Measurements from ENCODE around the gene GRK4.

DNA sequence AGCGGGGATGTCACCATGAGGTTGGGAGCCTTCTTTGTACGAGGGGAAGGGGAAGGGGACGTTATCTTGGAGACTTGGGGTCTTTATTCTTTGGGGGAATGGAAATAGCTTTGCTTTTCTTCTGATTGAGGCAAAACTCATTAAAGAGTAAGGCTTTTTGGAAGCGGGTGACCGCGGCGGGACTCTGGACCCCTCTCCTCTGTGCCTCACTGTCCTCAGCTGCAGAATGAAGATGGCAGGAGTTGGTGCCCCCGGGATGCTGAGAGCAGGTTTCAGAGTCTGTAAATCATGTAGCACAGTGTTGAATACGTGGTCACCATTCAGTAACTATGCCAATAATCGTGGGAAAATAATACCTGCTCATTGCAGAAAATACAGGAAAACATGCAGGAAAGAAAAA, 78.9 kb downstream of the GRK4 start:
- no peak for TF ChIP-seq YY1 (IDR thresholded peaks at IDR 0.05; ENCODE audit: low read depth, low read length)
- no peak for TF ChIP-seq CEBPB (IDR thresholded peaks at IDR 0.05; ENCODE audit: borderline replicate concordance in 1 of 2, low read depth in 2 of 2, low read length in 2 of 2)
- TF ChIP-seq GABPA (IDR thresholded peaks at IDR 0.05; ENCODE audit: low read depth): no peak
- TF ChIP-seq CREB1 (IDR thresholded peaks at IDR 0.05; ENCODE audit: low read depth): no peak
- no peak for TF ChIP-seq CTCF (IDR thresholded peaks at IDR 0.05 in 2 of 3, conservative IDR thresholded peaks at IDR 0.05 in 1 of 3; ENCODE audit: control insufficient read depth in 2 of 3, extremely low read depth in 1 of 3, insufficient read depth in 1 of 3, low read depth in 3 of 3, low read length in 3 of 3)
- no peak for TF ChIP-seq RAD21 (IDR thresholded peaks at IDR 0.05; ENCODE audit: insufficient read depth, low read depth, low read length)
